HG03175 (cell line): ENCODE results near the gene HSD17B1.
A peak's percentile ranks its signal among the peaks of the same experiment; 100 is the strongest.
"Not testable (repeated sequence)": the region's sequence is repeated elsewhere in the genome, so short reads cannot be mapped to it uniquely, and the experiment has no call there.

Experiments used
- ATAC-seq: cut with Tn5 transposase; IDR thresholded peaks from one replicate; pipeline ENCODE4 v1.9.1; 2021; ENCODE audit warnings: mild to moderate bottlenecking, moderate library complexity; ENCODE audit not compliant: unreplicated experiment

HSD17B1 gene, protein sequence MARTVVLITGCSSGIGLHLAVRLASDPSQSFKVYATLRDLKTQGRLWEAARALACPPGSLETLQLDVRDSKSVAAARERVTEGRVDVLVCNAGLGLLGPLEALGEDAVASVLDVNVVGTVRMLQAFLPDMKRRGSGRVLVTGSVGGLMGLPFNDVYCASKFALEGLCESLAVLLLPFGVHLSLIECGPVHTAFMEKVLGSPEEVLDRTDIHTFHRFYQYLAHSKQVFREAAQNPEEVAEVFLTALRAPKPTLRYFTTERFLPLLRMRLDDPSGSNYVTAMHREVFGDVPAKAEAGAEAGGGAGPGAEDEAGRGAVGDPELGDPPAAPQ

DNA sequence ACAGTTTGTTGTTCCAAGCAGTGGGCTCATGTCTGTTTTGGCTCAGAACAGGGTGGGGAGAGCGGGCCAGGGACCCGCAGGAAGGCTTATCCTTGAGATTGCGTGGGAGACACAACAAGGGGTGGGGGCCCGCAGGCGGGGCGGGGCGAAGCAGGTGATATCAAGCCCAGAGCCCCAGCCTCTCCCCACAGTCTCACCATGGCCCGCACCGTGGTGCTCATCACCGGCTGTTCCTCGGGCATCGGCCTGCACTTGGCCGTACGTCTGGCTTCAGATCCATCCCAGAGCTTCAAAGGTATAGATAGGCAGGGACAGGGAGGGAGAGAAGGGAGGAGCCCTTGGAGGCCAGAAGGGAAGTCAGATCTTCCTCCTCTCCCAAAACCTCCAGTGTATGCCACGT is at the start of gene HSD17B1:
Gene HSD17B1 (plus strand): TSS at position 188 of the 400 bp plus-strand sequence. CDS start 11 bp downstream, at position 199.
- ATAC-seq, result not testable (repeated sequence)

DNA sequence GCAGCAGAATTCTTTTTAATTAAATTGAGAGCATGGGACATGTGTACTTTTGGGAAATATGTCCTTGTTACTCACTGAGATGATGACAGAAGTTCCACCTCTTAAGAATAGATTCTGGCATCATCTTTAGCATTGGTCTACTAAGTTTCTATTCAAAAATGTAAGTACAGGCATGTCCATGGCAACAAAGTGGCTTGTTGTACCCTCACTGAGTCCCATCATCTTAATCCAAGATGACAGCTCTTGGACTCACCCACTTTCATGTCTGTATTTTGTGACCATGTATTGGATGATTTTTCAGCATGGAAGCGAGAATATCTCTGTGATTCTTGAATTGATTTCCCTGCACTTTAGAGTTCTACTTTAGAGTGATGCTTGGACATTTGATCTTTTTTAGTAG is 49.8 kb upstream of the HSD17B1 start:
- no peak for ATAC-seq

DNA sequence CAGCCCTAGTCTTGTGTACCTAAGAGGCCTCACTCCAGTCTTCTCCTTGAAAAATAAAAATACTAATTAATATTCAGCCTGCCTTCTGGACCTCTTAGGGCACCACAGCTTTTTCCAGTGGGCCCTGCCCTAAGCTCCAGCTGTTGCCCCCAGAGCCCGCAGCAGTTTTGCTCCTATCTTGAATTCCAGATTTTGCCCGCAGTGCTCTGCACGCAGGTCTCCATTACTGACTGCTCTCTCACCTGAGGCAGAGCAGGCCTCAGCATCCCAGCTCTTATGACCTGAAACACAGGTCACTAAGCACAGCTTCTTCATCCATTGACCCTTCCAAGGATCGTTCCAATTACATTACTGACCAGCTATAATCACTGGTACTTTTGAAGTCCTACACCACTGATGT is 45.1 kb upstream of the HSD17B1 start:
- no peak for ATAC-seq

DNA sequence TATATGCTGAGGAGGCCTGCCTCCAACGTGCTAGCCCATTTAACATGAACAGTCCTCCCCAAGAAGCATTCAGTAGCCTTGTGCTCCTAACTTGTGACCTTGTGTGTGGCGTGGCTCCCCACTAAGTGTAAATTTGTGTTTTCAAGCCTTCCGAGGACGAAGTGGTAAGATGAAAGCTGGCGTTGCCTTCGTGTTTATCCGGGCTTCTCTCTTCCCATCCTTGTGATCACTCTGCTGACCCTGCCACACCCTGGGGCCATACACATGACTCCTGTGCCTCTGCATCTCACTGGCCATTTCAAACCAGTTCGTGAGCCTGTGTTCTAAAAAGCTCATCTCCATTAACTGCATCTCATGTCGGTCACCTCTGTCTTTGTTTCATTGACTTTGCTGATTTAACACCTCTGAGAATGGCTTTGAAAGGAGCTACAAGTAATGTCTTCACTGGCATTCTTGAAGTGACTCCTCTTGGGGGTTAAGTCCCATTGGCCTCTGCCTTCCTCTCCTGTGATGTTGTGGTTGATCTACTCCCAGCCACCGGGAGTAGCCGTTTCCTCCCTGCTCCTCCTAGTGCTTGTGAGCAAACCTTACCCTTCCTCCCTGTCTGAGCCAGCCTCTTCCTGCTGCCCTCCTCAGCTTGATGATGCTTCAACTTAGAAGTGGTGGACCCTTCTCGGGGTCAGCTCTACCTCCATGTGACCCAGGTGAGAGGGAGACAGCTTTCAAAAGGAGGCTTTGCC is 44.1 kb upstream of the HSD17B1 start:
- ATAC-seq, result no peak

DNA sequence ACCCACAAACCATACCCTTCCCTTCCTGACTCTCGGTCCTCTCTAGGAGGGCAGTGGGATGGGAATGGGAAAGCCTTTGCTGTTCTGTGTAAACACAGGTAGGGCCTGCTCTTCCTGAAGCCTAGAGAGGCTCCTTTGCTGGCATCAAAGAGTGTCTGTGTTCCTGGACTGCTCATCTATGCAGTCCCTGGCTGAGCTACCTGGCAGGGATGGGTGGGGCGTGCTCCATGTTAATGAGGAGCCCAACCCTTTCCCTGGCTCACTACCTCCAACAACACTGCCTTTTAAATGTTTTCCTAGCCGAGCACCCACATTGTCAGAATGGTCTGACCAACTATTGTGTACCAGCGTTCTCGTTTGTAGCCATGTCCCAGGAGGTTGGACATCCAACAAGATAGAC is 43.3 kb upstream of the HSD17B1 start:
- no peak for ATAC-seq

DNA sequence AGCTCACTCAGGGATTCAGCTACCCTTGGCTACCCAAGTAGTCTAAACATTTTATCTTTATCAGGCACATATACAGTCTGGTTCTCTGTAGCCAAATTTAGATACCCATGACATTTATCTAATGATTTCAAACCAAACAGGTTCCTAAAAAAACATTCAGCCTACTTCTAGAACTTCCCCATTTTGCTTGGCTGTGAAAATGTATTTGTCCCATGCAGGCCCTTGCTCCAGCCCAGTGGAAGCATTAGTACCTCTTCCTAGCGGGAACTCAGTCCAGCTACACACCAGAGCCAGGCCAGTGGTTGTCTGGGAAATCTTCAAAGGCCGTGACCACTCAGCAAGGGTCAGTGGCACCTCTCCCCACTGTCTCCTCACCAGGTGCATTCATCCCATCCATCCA is 42.9 kb upstream of the HSD17B1 start:
- ATAC-seq, result no peak

DNA sequence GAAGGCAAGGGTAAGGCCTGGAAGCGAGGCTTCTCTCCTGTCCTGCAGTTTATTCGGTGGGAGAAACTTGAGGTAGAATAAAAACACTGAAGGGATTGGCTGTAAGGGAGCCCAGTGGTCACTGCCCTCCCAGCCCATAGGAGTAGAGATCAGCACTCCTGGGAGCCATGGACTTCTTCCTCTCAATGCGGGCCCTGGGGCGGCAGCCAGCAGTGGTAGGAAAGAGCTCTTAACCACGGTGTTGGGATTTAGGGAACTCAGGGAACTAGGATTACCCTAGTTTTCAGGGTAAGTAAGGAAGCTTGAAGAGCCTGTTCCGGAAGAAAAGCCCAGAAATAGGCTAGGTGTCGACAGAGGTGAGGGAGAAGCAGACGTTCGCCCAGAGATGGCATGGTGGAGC is 40.5 kb upstream of the HSD17B1 start:
- no peak for ATAC-seq

DNA sequence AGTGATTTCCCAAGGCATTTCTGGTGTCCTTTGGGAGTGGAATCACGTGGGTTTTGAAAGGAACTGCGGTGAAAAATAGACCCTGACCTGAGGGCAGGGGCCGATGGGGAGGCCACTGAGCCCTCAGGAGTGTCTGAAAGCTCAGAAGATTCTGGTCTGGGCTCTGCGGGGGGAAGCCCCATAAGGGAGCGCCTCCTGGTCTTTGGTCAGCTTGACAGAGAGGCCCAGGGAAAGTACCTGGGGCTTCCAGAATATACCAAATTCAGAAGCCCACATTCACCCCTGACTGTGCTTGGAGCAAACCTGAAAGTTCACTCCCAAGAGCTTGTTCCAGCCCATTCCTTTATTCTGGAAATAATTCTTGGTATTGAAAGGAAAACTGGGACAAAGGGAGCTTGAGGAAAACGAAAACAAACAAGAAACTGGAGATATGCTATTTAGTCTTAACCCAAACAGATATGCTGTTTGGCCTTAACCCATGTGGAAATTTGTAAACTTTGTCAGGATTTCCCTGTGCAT is 39.9 kb upstream of the HSD17B1 start:
- no peak for ATAC-seq

DNA sequence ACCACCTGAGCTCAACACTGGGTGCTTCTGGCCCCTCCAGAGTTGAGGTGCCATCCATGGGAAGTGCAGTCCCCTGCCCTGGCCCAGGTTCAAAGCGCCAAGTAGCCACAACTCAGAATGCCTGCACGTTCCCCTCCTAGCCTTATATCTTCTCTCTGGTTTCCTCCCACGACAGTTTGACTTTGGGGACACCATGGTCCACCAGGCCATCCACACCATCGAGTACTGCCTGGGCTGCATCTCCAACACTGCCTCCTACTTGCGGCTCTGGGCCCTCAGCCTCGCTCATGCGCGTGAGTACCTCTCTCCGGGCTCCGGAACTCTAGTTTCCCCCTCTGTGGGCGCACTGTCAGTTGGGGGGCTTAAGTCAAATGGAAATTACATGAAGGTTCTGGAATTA is 39.0 kb upstream of the HSD17B1 start:
- ATAC-seq, result no peak

DNA sequence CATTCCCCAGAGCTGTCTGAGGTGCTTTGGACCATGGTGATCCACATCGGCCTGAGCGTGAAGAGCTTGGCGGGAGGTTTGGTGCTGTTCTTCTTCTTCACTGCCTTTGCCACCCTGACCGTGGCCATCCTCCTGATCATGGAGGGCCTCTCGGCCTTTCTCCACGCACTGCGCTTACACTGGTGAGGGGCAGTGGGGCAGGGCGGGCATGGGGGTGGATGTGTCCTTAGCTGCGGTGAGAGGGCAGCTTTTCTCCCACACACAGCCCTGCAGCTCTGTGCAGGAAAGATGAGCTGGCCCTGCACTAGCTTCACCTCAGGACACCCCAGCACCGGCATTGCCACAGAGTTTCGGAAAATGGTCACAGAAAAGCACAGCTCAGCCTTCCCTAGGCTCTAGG is 38.4 kb upstream of the HSD17B1 start:
- no peak for ATAC-seq

DNA sequence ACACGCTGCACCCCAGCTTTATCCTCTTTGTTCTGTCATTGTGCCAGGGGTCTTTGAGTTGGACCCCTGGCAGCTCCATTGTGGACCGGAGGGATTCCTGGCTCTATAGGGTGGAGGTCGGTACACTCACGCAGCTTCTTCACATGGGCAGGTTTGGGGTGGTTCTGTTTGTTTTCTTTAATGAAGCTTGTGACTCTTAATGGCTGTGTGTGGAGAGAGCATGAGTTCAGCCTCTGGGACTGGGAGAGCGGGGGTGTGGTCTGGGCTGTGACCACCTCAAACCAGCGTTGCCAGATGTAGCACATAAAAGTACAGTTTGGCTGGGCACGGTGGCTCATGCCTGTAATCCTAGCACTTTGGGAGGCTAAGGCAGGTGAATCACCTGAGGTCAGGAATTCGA is 37.9 kb upstream of the HSD17B1 start:
- ATAC-seq, result no peak

DNA sequence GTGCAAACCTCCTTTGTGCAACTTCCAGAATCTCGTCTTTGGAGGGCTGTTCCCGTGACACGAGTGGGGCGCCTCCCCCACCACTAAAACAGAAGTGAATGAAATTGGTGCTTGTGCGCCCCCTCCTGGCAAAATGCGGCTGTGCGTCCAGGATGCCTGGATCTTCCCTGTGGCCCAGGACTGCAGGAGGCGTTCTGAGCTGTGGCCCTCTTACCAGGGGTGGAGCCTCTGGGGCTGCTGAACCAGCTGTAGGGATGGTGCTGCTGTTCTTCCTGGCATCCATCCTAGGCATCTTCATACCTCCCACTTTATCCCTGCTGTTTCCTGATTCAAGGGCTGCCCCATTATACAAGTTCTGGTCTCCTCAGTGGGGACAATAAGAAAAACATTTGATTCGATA is 35.2 kb upstream of the HSD17B1 start:
- peak; percentile 47 for ATAC-seq

DNA sequence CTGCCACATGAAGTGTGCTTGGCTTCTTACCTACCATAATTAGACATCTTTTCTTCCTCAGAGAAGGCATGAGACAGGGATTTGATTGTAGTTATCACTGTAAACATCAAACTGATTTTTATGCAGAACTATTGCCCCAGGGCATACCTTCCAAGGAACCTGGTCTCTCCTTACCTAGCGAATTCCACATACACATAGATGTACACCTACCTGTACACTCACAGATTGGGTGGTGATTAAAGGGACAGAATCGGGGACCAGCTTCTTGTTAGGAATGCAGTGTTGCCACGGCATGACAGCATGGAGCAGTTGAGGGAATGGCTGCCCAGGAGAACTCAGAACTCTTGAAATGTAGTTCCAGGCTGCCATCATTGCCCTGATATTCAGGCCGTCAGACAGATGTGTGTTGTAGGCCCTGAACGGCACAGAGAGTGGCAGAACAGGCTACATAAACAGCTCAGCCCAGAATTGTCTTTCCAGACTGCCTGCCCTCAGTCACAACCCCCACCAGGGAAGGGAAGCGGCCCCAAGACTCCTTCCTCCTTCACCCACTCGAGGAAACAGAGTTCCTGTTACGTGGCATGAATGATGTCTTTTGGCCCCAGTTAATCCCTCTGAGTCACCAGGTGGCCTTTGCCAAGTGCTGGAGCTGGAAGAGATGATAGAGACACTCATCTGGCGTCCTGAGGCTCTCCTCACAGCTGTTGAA is 34.5 kb upstream of the HSD17B1 start:
- no peak for ATAC-seq

DNA sequence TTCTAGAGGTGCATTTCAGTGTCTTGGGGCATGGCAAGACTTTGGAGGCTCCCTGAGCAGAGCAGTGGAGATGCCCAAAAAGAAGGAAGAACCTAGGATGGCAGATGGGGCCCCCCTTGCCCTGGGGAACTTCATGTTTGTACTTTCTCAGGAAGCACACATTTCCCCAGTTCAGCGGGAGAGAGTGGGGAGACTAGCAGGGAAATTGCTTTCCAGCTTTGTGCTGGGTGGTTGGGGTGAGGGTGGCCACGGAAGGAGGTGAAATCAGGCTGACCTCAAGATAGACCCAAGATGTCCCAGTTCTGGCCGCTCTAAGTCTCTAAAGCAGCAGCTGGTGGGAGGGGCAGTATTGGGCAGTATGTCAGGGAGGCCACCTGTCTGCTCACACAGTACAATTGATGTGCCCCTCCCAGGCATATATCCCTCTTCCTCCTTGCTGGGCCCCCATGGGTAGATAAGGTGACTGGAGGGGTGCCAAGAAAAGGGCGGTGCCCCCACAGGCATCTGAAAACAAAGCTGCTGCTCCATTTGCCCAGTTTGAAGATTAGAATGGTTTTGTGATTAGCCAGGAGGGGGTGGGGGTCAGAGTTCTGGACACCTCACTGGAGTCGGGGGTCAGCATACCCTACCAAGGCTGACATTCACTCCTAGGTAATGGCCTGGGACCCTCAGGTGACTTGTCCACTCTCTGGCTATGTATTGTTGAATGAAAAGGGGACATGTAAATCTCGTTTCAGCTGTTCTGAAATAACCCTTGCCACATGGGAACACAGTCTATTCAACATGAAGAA is 33.8 kb upstream of the HSD17B1 start:
- no peak for ATAC-seq

DNA sequence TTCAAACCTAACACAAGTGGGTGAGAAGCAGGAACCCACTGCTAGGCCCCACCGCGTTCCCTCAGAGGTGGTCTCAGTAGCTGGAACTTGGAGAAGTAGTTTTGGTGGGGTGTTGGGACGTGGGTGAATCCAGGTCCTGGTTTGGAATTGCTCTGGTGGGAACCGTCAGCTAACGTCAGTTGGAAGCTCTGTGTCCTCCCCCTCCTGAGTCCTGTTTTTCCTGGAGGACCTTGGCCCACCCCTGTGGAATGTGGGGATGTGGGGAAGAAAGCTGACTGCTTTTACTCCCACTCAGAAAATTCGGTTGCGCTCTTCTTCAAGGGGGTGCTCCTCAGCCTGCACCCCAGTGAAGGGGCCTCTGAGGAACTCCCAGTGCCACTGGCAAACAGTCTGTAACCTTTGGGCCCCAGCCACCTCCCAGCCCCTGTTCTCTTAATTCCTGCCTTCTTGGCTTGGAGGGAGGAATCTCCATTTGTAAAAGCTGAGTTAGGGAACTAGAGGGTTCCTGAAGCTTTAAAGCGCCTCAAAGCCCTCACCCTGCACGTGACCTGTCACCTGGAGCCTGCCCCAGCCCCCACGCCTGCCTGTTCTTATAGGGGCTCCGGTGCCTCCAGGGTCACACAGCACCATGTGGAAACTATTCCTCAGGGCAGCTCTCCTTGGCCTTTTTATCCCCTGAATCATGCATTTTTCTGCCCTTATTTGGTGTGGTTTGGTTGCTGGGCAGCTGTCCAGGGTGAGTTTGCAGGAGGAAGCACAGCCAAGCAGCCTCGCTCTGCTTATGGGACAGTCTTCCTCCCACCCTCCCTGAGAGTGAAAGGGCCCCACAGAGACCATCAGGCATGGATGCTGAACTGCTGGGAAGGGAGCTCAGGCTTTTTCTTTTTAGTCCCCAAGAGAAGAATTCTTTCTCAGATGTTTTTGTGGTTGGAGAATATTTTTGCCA is 32.9 kb upstream of the HSD17B1 start:
- ATAC-seq, result no peak

DNA sequence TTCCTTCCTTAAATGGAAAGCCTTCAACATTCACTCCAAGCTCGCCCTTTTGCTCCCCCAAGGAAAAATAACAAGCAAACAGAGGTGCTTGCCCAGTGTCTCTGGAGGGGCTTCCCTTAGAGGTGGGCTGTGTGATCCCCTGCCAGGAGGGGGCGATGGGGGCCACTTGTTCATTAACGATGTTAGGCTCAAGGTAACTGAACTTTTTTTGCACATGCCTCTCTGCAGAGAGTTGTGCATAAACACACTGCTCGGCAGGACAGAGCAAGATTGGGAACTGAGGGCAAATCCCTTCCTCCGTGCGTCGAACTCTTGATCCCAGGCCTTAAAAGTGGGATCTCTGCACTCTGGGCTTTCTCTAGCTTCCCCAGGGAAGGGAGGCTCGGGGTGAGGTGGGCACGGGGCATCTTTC is 32.2 kb upstream of the HSD17B1 start:
- ATAC-seq, result no peak

DNA sequence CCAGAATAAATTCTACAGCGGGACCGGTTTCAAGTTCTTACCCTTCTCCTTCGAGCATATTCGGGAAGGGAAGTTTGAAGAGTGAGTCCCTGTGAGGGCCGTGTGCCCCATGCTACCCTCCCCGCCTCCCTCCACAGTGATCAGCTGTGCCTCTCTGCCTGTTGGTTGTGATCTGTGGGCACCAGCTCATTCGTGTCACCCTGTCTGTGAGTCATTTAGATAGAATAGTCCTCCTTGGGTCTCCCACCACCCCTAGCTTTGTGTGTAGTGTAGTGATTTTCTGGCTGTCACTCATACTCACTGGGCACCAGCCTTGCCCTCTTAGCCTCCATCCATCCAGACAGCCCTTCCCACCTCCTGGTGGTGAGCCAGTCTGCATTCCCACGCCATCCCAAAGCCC is 31.7 kb upstream of the HSD17B1 start:
- ATAC-seq, result no peak

DNA sequence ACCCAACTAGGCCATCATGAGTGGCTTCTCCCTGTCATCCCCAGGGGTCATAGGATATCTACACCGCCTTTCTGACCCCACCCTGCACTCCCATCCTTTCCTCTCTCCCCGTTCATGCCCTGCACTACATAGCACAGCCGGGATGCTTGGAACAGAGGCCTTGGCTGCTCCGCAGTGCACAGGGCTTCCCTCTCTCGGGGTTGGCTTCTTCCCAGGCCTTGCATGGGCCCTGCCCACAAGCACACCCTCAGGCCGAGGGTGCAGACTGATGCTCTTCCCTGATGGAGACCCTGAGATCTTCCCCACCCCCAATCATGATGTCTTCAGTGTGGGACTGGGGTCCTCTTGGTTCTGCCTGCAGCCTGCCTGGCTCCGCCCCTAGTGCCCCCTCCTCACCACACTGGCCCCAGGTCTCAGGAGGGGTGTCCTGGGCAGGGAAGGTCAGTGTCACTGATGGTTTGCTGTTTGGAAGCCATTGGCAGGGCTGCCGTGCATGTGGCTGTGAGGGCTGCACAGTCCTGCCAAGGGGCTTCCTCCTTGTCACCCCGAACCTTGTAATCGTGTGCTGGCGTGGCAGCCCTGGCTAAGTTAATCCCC is 31.0 kb upstream of the HSD17B1 start:
- ATAC-seq, result no peak

DNA sequence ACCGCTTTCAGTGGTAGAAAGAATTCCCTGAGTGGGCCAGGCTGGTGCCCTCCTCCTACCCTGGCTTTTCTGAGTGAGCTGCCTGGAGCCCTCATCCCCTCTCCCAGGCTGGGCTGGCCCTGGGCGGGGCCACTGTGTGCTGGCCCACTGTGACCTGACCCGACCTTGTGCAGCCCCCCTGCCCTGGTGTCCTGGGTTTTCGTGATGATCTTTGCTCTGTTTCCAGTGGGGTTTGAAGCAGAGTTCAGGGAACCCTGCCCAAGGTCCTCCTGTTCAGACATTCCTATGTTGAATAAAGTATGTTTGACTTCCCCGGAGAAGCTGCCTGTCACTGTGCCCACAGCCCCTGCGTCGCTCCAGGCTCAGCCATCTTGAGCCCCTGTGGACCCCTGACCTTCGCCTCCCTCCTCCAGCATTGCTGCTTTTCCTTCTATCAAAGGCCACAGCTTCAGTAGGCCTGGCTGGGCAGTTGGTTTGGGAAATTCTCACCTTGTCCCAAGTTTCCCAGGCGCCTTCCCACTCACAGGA is 30.4 kb upstream of the HSD17B1 start:
- ATAC-seq, result no peak
